NCI-H2029 (cell line): ENCODE data around the gene RYK.
A peak's percentile ranks its signal among the peaks of the same experiment; 100 is the strongest.
"Not testable (repeated sequence)": the region's sequence is repeated elsewhere in the genome, so short reads cannot be mapped to it uniquely, and the experiment has no call there.

ENCODE experiments used
- DNase-seq: peaks from one replicate; lab custom pipeline; 2025; lab: John Stamatoyannopoulos, UW

The RYK gene

DNA sequence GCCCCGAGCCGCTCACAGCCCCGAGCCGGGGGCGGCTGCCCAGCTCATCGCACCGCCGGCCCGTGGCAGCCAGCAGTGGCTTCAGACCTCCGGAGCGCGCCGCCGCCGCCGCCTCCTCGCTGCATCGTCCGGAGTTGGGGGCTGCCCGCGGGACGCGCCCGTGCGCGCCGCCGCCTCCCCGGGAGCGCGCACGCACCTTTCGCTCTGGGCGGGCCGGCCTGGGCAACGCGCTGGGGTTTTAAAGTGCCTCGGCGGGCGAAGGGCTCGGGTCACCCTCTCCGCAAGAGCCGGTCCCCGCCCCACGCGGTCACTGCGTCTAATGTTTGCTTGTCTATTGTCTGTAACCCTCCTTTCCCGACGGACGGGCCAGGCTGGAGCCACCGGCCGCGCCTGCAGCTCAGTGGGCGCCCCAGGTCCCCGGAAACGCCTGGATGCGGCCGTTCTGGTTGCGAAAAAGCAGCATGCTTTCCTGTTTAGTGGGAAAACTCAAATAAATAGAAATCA is at the start of gene RYK:
Gene RYK, minus strand, starts transcription at position 143 of the 504 bp plus-strand sequence. CDS start 205 bp downstream, outside the sequence.
- DNase-seq, result peak; percentile 79

DNA sequence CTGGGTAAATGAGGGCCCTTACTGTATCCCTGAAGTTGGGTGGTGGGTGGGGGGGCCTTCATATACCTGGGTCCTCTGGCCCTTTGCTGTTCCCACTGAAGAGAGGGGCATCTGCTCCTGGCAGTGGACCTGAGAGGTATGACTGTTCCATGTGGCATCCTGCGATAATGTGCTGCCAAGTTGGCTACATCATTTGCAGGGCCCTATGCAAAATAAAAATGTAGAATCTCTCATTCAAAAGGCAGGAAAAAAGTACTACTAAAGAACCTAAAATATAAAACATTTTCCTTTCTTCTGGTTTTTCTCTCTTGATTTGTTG is 49.2 kb upstream of the RYK start:
- no peak for DNase-seq

- no peak for DNase-seq
These were observed 48.7 kb upstream of the RYK start for GRCh38 chr3:134299185-134299887.

DNA sequence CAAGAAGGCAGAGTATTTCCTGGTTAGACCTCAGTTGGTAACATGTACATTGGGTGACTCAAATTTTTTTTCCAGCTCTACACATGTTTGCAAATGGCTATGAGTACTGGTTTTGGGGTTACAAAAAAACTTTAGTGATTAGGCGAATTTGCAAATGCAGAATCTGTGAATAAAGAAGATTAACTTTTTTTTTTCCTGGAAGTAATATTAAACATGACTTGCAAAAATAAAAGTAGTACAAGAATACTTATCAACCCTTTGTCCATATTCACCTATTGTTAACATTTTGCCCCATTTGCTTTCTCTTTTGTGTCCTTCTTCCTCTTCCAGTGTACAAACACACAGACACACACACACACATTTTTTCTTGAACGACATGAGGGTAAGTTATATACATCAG is 47.6 kb upstream of the RYK start:
- no peak for DNase-seq

GRCh38 chr3:134296616-134297015 is 46.0 kb upstream of the RYK start:
- DNase-seq, result no peak

DNA sequence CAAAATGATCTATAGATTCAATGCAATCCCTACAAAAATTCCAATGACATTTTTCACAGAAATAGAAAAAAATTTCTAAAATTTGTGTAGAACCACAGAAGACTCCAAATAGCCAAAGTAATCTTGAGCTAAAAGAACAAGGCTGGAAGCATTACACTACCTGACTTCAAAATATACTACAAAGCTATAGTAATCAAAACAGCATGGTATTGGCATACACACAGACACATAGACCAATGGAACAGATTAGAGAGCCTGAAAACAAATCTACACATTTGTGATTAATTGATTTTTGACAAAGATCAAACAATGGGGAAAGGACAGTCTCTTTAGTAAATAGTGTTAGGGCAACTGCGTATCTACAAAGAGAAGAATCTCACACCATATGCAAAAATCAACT is 45.3 kb upstream of the RYK start:
- DNase-seq, result no peak

DNA sequence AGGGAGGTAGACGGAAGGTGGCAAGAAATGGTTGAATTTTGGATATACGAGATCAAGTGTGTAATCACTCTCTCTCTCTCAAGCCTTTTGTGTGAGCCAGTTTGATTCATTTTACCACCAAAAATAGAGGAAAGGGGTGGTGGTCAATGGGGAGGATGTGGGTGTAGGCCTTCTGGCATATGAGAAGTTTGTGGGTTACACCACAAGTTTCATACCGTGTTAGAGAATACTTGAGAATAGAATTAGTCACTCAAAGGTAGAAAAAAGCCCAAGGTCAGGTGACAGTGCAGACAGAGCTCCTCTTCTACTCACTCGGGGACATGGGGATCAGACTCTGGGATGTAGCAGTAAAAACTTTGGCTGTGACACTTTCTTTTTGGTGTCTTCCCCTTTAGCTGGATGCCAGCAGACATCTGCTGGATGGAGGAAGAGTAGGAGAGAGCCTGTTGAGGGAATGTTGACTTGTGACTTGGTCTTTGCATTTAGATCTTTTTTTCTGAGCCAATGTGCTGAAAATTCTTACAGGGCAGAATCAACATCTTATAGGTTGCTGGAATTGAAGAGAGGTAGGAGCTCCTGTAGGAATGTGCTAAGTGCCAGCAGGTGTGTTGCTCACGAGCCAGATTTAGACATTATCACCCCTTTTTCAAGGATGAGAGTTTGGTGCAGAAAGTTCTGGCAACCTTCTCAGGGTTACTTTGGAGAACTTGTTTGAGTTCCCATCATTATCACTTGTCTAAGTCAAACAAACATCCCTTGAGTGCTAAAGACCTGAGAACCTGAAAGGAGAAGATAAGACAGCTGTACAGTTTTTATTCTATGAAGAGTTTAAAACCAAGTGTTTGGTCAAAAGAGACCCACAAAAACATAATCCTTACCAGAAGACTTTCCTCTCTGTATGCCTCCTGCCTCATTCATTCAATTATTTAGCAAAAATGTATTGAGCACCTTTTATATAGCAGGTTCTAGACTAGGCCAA is 43.9 kb upstream of the RYK start:
- DNase-seq, result no peak

DNA sequence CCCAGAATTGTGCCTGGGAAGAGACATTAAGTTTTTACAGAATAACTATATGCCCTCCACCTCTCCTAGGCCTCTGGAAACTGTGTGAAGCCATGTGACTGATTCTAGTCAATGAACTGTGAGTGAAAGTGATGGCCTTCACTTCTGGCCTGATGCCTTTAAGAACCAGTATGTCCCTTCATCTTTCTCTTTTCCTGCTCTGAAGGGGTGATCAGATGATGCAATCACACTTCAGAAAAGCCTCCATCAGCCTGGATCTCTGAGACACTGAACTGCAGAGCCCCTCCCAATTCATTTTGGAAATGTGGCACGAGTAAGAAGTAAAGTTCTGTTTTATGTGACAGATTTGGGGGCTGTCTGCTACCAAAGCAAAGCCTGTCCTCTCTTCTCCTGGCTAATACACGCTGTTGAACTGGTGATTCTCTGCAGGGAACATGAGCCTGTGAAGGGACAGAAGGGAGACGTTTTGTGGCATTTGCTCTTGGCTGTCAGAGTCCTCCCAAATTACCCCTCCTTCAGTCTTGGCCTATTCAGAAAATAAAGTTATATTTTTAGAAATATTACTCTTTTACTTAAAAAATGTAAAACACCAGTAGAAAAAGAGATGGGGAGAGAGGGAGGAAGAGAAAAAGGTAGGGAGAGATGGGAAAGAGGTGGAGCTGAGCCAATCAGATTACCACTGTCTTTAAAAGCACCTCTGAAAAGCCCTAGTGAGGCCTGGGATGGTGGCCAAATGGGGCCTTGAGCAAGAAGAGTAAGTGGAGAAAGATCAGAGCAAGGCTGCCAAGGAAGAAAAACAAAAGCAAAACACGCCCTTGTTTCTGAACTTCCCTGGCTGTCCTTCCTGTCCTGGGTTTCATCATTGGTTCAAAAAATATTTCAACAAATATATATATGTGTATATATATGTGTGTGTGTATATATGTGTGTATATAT is 40.9 kb upstream of the RYK start:
- DNase-seq, result peak; percentile 46

DNA sequence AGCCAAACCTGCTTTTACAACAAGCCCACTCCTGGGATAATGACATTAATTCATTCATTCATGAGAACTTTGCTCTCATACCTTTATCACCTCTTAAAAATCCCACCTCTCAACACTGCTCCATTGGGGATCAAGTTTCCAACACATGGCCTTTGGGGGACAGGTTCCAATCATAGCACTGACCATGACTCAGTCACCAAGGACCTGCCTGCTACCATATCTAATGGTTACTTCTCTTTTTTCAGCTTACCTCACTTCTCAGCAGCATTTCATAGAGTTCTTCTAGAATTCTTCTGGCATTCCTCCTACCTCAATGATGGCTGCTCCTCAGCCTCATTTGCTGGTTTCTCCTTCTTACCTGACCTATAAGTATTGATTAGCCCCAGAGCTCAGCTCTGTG is 36.9 kb upstream of the RYK start:
- no peak for DNase-seq

DNA sequence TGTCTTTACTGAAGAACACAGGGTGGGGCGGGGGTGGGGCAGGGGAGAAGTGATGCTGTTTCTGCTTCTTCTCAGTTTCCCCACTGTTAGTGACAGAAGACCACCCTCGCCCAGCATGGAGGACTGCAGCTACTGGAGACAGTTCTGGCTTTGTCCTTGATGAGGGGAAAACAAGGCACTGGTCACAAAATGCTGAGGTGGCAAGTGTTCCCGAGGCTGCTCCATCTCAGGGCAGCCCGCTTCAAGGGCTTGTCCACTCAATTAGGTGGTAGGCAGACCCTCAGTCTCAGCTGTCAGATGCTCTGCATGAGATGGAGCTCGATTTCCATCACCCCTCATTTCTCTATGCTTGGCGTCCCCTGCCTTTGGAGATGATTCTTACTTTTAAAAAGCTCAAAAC is 33.8 kb upstream of the RYK start:
- no peak for DNase-seq

DNA sequence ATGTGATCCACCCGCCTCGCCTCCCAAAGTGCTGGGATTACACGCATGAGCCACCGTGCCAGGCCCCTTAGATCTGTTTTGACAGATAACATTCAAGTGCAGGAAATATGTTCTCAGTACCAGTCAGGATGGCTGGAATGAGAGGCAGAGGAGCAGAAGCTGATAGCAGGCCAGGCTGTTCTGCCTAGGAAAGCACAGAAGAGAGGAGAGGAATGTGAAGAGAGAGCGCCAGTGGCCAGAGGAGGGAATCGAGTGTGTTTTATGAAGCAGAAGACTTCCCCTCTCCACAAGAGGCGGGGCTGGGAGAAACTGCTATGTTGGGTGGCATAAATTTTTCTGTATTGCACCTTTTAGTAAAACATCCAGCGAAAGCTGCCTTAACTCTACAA is 32.0 kb upstream of the RYK start:
- peak; percentile 12 for DNase-seq

- no peak for DNase-seq
These were observed 31.4 kb upstream of the RYK start for GRCh38 chr3:134281912-134282658.

DNA sequence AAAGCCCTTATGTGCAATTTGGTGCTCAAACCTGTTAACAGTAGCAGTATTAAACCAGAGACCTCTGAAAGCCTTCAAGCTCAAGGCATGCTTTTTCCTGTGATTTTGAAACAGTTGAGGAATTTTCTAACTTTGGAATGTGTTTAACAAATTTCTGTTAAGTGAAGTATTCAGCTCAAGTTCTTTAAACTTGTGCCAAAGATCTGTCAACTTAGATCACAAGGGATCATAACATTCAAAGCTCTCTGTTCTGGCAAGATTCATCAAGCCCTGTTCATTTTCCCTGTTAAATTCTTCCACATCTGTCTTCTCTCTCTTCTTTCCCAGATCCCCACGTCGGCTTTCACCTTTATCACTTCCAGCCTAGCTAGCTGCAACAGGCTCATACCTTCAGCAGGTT is 28.8 kb upstream of the RYK start:
- DNase-seq, result no peak

DNA sequence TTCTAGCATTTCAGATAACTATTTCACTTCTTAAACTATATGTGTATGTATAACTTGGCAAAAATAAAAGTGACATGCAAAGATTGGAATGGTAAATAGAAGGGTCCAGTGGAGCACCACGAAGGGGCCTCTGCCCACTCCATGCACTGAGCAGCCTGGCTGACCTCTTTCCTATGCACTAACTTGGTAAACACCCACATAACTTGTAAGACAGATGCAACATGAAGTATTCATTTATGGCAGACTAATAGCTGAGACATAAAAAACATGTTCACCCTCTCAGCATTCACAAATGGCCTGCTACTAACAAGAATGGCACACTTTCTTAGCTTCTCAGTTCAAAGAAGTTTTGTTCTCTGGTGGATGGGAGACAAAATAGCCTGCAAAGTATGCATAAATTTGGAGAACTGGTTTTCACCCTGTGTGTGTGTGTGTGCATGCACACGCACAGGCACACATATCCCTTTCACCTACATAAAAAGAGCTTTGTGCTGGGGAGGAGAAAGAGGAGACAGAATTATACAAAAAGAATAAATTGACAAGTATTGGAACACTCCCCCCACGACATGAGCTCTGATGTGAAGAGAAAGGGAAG is 26.5 kb upstream of the RYK start:
- no peak for DNase-seq

DNA sequence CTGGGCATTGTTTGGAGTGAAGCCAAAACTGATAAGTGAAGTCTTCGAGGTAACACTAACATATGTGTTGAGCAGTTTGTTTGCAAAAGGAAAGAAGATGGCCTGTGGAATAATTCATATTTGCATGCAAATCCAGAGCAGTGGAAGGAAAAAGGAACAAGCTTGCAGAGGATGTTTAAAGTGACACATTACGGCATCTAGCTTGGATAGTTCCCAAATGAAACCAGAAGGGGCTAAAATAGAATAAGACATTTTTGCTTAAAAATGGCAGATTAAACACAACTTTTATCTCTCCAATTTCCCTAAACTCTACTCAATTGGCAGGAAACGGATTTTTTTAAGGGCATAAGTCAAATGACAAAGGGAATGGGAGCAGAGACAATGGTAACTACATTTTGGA is 25.4 kb upstream of the RYK start:
- DNase-seq, result no peak

DNA sequence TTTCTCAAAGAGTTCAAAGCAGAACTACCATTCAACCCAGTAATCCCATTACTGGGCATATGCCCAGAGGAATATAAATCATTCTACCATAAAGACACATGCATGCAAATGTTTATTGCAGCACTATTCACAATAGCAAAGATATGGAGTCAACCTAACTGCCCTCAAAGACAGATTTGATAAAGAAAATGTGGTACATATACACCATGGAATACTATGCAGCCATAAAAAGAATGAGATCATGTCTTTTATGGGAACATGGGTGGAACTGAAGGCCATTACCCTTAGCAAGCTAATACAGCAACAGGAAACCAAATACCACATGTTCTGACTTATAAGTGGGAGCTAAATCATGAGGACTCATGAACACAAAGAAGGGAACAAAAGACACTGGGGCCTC is 24.5 kb upstream of the RYK start:
- DNase-seq, result not testable (repeated sequence)

GRCh38 chr3:134274571-134274970 is 23.9 kb upstream of the RYK start:
- DNase-seq, result no peak

DNA sequence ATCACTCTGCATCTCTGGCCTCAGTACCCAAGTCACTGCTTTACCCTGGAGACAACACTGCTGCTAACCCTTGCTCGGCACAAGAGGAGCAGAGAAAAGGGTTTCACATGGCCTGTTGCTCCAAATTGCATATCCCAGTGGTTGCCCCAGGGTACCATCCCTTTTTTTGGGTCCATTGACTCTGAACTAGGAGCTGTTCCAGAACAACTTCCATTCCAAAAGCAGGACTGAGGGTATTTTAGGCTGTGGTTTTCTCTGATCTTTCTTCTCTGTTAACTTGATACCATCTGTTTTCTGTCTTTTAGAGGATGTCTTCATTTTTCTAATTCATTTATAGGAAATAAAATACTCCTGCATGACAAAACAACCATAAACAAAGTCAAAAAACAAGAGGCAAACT is 17.3 kb upstream of the RYK start:
- no peak for DNase-seq

GRCh38 chr3:134260987-134261386 is 10.3 kb upstream of the RYK start:
- no peak for DNase-seq

GRCh38 chr3:134258761-134259347 is 8.2 kb upstream of the RYK start:
- DNase-seq, result no peak

DNA sequence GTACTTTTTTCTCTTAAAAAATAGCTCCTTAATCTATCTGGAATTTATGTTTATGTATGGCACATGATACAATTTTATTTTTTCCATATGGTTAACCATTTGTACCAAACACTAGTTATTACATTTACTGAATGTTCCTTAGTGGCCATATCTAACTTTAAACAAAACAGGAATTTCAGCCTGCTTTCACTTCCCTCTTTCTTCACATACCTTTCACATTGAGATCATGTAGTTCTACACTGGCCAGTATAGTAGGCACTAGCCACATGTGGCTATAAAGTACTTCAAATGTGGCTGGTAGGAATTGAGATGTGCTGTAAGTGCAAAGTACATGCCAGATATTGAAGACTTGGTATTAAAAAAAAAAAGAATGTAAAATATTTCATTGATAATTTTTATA is 4.7 kb upstream of the RYK start:
- no peak for DNase-seq
